Ovary (tissue), 9 donors: ENCODE results near the gene CNOT1. TPM values are rescaled to one million over a fixed set of nuclear protein-coding genes. Genes with fewer than 3 reads are reported as not detected.

Source experiments
- DNase-seq, 5 donors: peaks; one replicate each; pipeline ENCODE4 v3.0.0-alpha.2; 2019 to 2020
- H3K27ac ChIP-seq, 2 donors: fragments of 200-600 bp; one replicate each; pipeline versions ENCODE4 v1.5.1 to v1.8.0; 2019 to 2022
- H3K27me3 ChIP-seq: fragments of 200-600 bp; one replicate; pipeline ENCODE4 v1.8.0; 2022
- H3K36me3 ChIP-seq: fragments of 200-600 bp; sonication (generic); one replicate; pipeline ENCODE4 v1.5.1; 2019
- H3K4me1 ChIP-seq: one replicate; pipeline ENCODE4 v1.8.1; 2013; ENCODE audit warnings: mild to moderate bottlenecking, moderate library complexity; ENCODE audit not compliant: insufficient read depth
- H3K4me3 ChIP-seq: fragments of 200-600 bp; sonication (generic); one replicate; pipeline ENCODE4 v1.5.1; 2017
- H3K9me3 ChIP-seq, 2 donors: fragments of 200-600 bp in 1 of 2; sonication (generic) in 1 of 2; one replicate each; pipeline versions ENCODE4 v1.5.1 to v1.8.1; 2013 to 2019; ENCODE audit warnings: mild to moderate bottlenecking in 1 of 2, moderate library complexity in 1 of 2
- EP300 ChIP-seq: sonication (generic); formaldehyde crosslinking; IDR thresholded peaks from one replicate; pipeline ENCODE4 v1.6.1; 2017; ENCODE audit warnings: antibody characterized with exemption
- POLR2A ChIP-seq: fragments of 450-650 bp; IDR thresholded peaks from one replicate; pipeline ENCODE4 v1.6.1; 2017; ENCODE audit warnings: antibody characterized with exemption, mild to moderate bottlenecking, moderate library complexity
- WGBS, 3 donors: extraction: QIAGEN DNeasy Blood & Tissue Kit in 1 of 3; methylation state at CpG; one replicate each; pipeline versions ENCODE4 v1.1.5 to v1.1.7; 2013 to 2017; 5-methylcytosine and 5-hydroxymethylcytosine counted together
- intact Hi-C, 4 donors: fragments of 100-400 bp; cut with DNase I; formaldehyde crosslinking; loops; one replicate each; pipeline versions ENCODE4 v1.11.0 to v1.15.1; 2022 to 2023
- polyA plus RNA-seq, 2 donors: library from polyadenylated mRNA; stranded (reverse); fragments of 200-250 nt in 1 of 2; fragments of 350-450 nt in 1 of 2; fragmentation: Illumina TruSeq in 1 of 2; extraction: RNeasy Lipid Tissue Mini Kit (QIAGEN cat#74804) in 1 of 2; gene quantifications; one replicate each; pipeline ENCODE4 v1.2.3, GENCODE V29; 2013 to 2014
- small RNA-seq: library from RNA; depleted of rRNA; stranded (forward); fragments of <200 nt; gene quantifications from one replicate; pipeline ENCODE3, GENCODE V24; 2016
- total RNA-seq, 7 donors: library from RNA; depleted of rRNA in 2 of 7; stranded (reverse); fragments of >200 nt in 2 of 7; fragmentation: NEBNext Ultra II Directional in 3 of 7; extraction: Animal tissue kit (Norgen Biotek cat#: 25700) in 3 of 7; gene quantifications; one replicate each; pipeline versions ENCODE4 v1.1.0 to v1.2.4, GENCODE V29; 2016 to 2023
- TF ChIP-seq, protein P1 (sequence below), 3 donors: fragments of 450-650 bp in 2 of 3; fragments of 200-600 bp in 1 of 3; IDR thresholded peaks; one replicate each; pipeline versions ENCODE4 v1.5.1 to v1.8.0; 2016 to 2022; ENCODE audit warnings: antibody characterized with exemption in 3 of 3, mild to moderate bottlenecking in 1 of 3
- donor health status: DM: no; HTN: no; CAD: no; lungs with moderate emphysema.
- donor health status: DM: no; HTN: no; CAD: no.
- donor health status: Bipolar disorder and iron deficiency.
- donor health status: DM: yes; HTN: yes; CAD: no.
- donor health status: DM: no; HTN: no; CAD: no.
- donor health status: DM: yes; HTN: yes; CAD: no.

The CNOT1 gene
- total and polyA plus RNA-seq, 9 donors = 63.8 to 145 (median 111) TPM

DNA sequence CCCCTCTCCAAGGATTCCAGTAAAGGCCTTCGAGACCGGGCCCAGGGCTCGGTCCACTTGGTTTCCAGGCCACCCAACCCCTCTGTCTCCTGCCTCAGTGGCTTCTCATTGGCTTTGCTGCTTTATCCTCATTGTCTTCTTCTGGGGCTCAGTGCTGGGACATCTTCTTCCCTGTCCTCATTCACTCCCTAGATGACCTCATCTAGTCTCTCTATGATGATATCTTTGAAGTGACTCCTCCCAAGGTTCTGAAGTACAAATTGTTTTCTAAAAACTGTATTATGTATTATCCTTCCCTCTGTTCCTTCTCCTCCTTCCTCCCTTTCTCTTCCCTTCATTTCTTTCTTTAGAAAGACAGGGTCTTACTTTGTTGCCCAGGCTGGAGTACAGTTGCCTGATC is 156.8 kb downstream of the CNOT1 start:
- TF ChIP-seq, protein P1, sequence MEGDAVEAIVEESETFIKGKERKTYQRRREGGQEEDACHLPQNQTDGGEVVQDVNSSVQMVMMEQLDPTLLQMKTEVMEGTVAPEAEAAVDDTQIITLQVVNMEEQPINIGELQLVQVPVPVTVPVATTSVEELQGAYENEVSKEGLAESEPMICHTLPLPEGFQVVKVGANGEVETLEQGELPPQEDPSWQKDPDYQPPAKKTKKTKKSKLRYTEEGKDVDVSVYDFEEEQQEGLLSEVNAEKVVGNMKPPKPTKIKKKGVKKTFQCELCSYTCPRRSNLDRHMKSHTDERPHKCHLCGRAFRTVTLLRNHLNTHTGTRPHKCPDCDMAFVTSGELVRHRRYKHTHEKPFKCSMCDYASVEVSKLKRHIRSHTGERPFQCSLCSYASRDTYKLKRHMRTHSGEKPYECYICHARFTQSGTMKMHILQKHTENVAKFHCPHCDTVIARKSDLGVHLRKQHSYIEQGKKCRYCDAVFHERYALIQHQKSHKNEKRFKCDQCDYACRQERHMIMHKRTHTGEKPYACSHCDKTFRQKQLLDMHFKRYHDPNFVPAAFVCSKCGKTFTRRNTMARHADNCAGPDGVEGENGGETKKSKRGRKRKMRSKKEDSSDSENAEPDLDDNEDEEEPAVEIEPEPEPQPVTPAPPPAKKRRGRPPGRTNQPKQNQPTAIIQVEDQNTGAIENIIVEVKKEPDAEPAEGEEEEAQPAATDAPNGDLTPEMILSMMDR (IDR thresholded peaks at IDR 0.05) = no peak
- TF ChIP-seq EP300 = no peak
- no peak overlapping the region for H3K4me3 ChIP-seq
- H3K27ac ChIP-seq = no peak overlapping the region
- no peaks in the 10 kb centered on the region for H3K9me3 ChIP-seq
- no peak for DNase-seq
- H3K4me1 ChIP-seq = no peaks in the 10 kb centered on the region
- intact Hi-C loops = loop anchor here in 1 of 4 donors (10.0 kb wide), 1 partner anchor 418 kb away; no protein-coding TSS in a partner anchor
- no peaks in the 10 kb centered on the region for H3K36me3 ChIP-seq
- H3K27me3 ChIP-seq = no peaks in the 10 kb centered on the region
- WGBS, 3 donors = 90 to 96% (median 95%) methylated on average over 3 of the region's 3 CpGs

DNA sequence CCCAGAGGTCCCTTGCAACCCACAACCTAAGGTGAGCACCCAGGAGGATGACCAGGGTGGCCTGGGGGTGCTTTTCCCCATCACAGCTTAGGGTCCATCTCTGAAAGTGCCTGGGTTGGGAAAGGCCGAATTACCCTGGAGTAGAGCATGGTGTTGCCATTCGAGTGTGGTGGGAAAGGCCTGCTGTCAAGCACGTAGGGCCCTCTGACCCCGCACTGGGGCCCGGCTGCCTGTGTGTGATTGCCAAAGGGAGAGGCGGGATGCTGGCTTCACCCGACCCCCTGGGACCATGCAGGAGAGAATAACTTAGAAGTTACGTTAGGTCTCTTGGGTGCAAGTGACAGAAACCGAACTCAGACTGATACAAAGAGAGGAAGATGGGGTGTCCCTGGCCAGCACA is 157.4 kb downstream of the CNOT1 start:
- H3K27ac ChIP-seq = no peak overlapping the region
- 82 to 89% (median 86%) methylated on average over 9 of the region's 9 CpGs for WGBS, 3 donors
- no peaks in the 10 kb centered on the region for H3K27me3 ChIP-seq
- DNase-seq = no peak
- intact Hi-C loops = loop anchor here in 1 of 4 donors (10.0 kb wide), 1 partner anchor 417 kb away; no protein-coding TSS in a partner anchor
- H3K9me3 ChIP-seq = no peaks in the 10 kb centered on the region
- no peaks in the 10 kb centered on the region for H3K36me3 ChIP-seq
- H3K4me1 ChIP-seq = no peaks in the 10 kb centered on the region
- H3K4me3 ChIP-seq = no peak overlapping the region
- TF ChIP-seq, protein P1 (IDR thresholded peaks at IDR 0.05) = no peak
- no peak for TF ChIP-seq POLR2A
- TF ChIP-seq EP300 = no peak

DNA sequence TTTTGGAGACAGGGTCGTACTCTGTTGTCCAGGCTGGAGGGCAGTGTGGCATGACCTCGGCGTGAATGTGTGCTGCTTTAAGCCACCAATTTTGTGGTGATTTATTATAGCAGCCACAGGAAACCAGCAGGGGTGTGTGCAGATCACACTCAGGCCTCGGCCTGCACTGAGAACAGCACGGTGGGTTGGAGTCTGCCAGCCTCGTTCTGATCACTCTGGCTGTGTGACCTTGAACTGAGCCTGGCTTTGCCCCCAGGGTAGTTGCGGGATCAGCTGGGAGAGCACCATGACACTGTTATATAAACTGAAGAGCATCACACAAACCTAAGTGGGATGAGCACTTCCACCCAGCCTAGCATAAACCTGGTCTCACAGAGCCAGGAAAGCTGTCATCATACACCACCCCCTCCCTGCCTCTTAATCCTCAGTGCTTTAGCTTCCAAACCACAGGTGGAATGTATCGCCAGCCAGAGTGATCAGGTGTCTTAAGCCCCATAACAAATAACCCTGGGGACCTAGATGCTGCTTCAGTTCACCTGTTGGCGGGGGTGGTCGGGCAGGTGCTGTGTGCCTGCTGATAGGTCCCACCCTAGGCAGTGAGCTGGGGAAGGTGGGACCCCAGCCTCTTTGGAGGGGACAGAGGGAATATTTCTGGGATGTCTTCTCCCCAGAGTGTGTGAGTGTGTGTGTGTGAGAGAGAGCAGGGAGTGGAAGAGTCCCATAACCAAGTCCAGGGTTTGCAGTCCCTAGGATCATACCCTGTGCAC is 158.2 kb downstream of the CNOT1 start:
- intact Hi-C loops = loop anchor here in 1 of 4 donors (10.0 kb wide), 1 partner anchor 417 kb away; no protein-coding TSS in a partner anchor
- Histone ChIP-seq H3K4me1 (no peaks in the 10 kb centered on the region), H3K36me3 (no peaks in the 10 kb centered on the region), H3K27me3 (no peaks in the 10 kb centered on the region), H3K27ac (no peak overlapping the region), H3K4me3 (no peak overlapping the region), H3K9me3 (no peaks in the 10 kb centered on the region)
- no peak for DNase-seq
- TF ChIP-seq, protein P1 (IDR thresholded peaks at IDR 0.05) = no peak
- TF ChIP-seq POLR2A = no peak
- 49 to 63% (median 62%) methylated on average over 10 of the region's 10 CpGs for WGBS, 3 donors

Small RNAs within 50 kb of the gene (small RNA-seq; reads per million reads assigned to genes)
- gene RNU6-103P (not detected), gene SNORA46 (117 reads per million, percentile 92 among the genes with 10 or more reads in this experiment), gene SNORA50A (not detected)

Other genes with a start within 250 kb of the CNOT1 start
- 1 to 10 TPM in 5 of 7 donors, under 1 TPM in 2; 0.72 to 2.7 (median 1.7) TPM for gene GINS3, start 237.4 kb downstream of the CNOT1 start, total RNA-seq
- 1 to 10 TPM; 1.5 to 4.8 TPM for gene GINS3, start 237.4 kb downstream of the CNOT1 start, polyA plus RNA-seq
- gene NDRG4, start 129.7 kb downstream of the CNOT1 start, total RNA-seq = 10 to 100 TPM in 1 of 7 donors, 1 to 10 TPM in 6; 1.6 to 10.5 (median 2.6) TPM
- 1 to 10 TPM; 3.7 to 5.5 TPM for gene NDRG4, start 129.7 kb downstream of the CNOT1 start, polyA plus RNA-seq
- gene SETD6, start 114.3 kb downstream of the CNOT1 start, total RNA-seq = 10 to 100 TPM; 16.5 to 28.4 (median 19.3) TPM
- gene SETD6, start 114.3 kb downstream of the CNOT1 start, polyA plus RNA-seq = 10 to 100 TPM; 12.5 to 14.8 TPM
- 10 to 100 TPM in 3 of 7 donors, 1 to 10 TPM in 4; 3.3 to 14.6 (median 9.7) TPM for gene SLC38A7, start 54.9 kb upstream of the CNOT1 start, total RNA-seq
- 10 to 100 TPM in 1 of 2 donors, 1 to 10 TPM in 1; 5.4 to 10.5 TPM for gene SLC38A7, start 54.9 kb upstream of the CNOT1 start, polyA plus RNA-seq
- 10 to 100 TPM; 23.7 to 63.9 (median 53.9) TPM for gene GOT2, start 104.5 kb upstream of the CNOT1 start, total RNA-seq
- 100 to 1,000 TPM in 1 of 2 donors, 10 to 100 TPM in 1; 31.9 to 121 TPM for gene GOT2, start 104.5 kb upstream of the CNOT1 start, polyA plus RNA-seq